ENCODE results near the gene KCTD16.

DNA sequence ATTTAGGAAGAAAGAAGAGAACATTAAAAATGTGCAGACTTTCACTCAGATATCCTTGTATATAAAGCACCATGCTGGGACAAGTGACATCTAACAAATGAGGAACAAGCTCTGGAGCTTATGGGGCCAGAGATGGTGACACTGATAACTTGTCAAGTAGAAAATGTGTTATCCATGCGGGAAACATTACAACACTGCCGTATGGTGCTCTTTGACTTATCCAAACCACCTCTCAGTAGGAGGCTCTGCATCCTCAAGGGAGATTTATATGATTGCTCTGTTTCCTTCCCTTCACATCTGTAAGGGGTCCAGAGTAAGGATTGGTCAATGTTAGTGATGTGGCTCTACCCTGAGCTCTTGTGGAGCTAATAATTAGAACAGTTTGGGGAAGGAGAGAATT is 23.5 kb downstream of the KCTD16 start:
- TF ChIP-seq, protein P1, sequence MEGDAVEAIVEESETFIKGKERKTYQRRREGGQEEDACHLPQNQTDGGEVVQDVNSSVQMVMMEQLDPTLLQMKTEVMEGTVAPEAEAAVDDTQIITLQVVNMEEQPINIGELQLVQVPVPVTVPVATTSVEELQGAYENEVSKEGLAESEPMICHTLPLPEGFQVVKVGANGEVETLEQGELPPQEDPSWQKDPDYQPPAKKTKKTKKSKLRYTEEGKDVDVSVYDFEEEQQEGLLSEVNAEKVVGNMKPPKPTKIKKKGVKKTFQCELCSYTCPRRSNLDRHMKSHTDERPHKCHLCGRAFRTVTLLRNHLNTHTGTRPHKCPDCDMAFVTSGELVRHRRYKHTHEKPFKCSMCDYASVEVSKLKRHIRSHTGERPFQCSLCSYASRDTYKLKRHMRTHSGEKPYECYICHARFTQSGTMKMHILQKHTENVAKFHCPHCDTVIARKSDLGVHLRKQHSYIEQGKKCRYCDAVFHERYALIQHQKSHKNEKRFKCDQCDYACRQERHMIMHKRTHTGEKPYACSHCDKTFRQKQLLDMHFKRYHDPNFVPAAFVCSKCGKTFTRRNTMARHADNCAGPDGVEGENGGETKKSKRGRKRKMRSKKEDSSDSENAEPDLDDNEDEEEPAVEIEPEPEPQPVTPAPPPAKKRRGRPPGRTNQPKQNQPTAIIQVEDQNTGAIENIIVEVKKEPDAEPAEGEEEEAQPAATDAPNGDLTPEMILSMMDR (IDR thresholded peaks at IDR 0.05; ENCODE audit: low read length), result no peak
- no peak for TF ChIP-seq EZH2 (optimal IDR thresholded peaks at IDR 0.05; ENCODE audit: low read depth, low read length)
